ENCODE data around the gene FBXW11. TPM values are rescaled to one million over a fixed set of nuclear protein-coding genes. Genes with fewer than 3 reads are reported as not detected.

Gene FBXW11
- total and polyA plus RNA-seq, 2 donors (not counting 1 experiment from before 2014, with no cell fraction given), result 19.7 to 62.4 TPM

DNA sequence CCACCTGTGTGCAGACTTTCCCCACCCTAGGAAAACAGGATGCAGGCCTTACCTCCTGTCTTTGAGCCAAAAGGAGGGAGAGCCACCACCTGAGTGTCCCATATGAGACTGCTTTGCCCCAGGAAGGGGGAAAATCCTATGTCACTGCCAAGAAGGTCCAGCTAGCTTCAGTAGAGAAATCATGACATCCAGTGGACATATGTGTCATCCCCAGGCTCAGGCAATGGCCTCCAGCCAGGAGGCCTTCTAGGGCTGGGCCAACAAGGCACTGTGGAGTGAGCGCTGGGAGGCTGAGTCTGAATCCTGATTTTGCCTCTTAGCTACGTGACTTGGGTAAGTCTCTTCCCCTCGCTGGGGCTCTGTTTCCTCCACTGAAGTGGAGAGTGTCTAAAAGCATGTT lies 160.6 kb downstream of the FBXW11 start:
- Histone ChIP-seq H3K79me2 (ENCODE audit: control insufficient read depth, insufficient read depth, low read length) (no peaks in the 10 kb centered on the region), H3K27me3 (replicated peaks in 1 of 4; ENCODE audit: control extremely low read depth in 1 of 4, control insufficient read depth in 3 of 4, insufficient read depth in 4 of 4, low read length in 3 of 4) (no peaks in the 10 kb centered on the region), H3K4me3 (ENCODE audit: control extremely low read depth in 1 of 5, extremely low read depth in 1 of 5, insufficient read depth in 1 of 5, low read depth in 2 of 5, low read length in 4 of 5) (no peak overlapping the region), H3K4me1 (ENCODE audit: control insufficient read depth in 2 of 2, insufficient read depth in 2 of 2, low read length in 2 of 2) (no peaks in the 10 kb centered on the region), H3K9me3 (ENCODE audit: control extremely low read depth in 1 of 3, control insufficient read depth in 2 of 3, insufficient read depth in 1 of 3, low read length in 2 of 3) (no peaks in the 10 kb centered on the region), H3K4me2 (replicated peaks; ENCODE audit: low read depth, low read length, poor library complexity, severe bottlenecking) (no peak overlapping the region), H3K36me3 (replicated peaks in 1 of 2; ENCODE audit: control extremely low read depth in 1 of 2, control insufficient read depth in 1 of 2, extremely low read depth in 1 of 2, insufficient read depth in 2 of 2, low read length in 1 of 2) (no peaks in the 10 kb centered on the region), H3K27ac (ENCODE audit: low read length in 2 of 2) (no peak overlapping the region), H4K20me1 (ENCODE audit: control insufficient read depth, insufficient read depth, low read length, poor library complexity, severe bottlenecking) (no peaks in the 10 kb centered on the region), H3K9ac (ENCODE audit: low read length) (no peak overlapping the region), H2AFZ (ENCODE audit: insufficient read depth, low read depth, low read length, poor library complexity, severe bottlenecking) (no peak overlapping the region)
- no peaks in the 10 kb centered on the region for H3K4me1 Mint-ChIP-seq
- no peaks in the 10 kb centered on the region for H3K27me3 Mint-ChIP-seq
- DNase-seq (no peak), ATAC-seq (ENCODE audit: low read depth) (no peak)
- intact Hi-C loops (cut with micrococcal nuclease), result no loop called here
- no peak overlapping the region for H3K4me3 Mint-ChIP-seq
- WGBS (ENCODE audit: insufficient coverage), result 89% methylated on average over 3 of the region's 3 CpGs
- H3K9me3 Mint-ChIP-seq (ENCODE audit: insufficient read depth), result no peaks in the 10 kb centered on the region
- no peak overlapping the region for H3K27ac Mint-ChIP-seq
- TF ChIP-seq EZH2 (IDR thresholded peaks at IDR 0.05; ENCODE audit: borderline replicate concordance, insufficient read depth, low read depth, low read length, poor library complexity, severe bottlenecking), result no peak
- TF ChIP-seq CTCF (IDR thresholded peaks at IDR 0.05), result no peak
- CTCF ChIA-PET, result no interaction called here
- POLR2A ChIA-PET, result no interaction called here

DNA sequence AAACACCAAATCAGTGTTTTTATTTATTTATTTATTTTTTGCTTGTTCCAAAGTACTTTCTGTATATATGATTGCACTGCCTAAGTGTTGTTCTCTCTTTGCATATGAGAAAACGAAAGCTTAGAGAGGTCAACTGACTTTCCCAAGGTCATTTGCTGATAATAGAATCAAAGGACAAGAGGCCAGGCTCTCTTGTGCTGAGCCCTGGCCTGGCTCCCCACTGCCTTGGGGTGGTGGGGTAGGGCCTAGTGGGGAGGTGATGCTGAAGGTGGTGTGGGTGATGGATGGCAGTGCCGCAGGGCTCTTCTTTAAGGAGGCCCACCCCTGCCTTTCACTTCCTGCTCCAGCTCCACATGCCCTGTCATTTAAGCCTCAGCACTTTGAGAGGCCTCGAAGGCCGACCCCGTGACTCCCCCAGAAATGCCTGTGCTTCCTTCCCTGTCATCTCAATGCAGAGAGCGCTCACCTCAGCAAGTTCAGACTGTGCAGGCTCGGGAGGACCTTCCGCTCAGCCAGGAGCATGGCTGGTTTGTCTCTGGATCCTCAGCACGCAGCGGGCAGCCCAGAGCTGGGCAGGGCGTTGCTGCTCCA lies 161.3 kb downstream of the FBXW11 start:
- Mint-ChIP-seq H3K4me1 (no peaks in the 10 kb centered on the region), H3K27ac (no peak overlapping the region), H3K27me3 (no peaks in the 10 kb centered on the region), H3K4me3 (no peak overlapping the region), H3K9me3 (ENCODE audit: insufficient read depth) (no peaks in the 10 kb centered on the region)
- intact Hi-C loops (cut with micrococcal nuclease), result no loop called here
- Histone ChIP-seq H3K4me2 (replicated peaks; ENCODE audit: low read depth, low read length, poor library complexity, severe bottlenecking) (no peak overlapping the region), H3K9ac (ENCODE audit: low read length) (no peak overlapping the region), H3K27me3 (replicated peaks in 1 of 4; ENCODE audit: control extremely low read depth in 1 of 4, control insufficient read depth in 3 of 4, insufficient read depth in 4 of 4, low read length in 3 of 4) (no peaks in the 10 kb centered on the region), H3K4me1 (ENCODE audit: control insufficient read depth in 2 of 2, insufficient read depth in 2 of 2, low read length in 2 of 2) (no peaks in the 10 kb centered on the region), H4K20me1 (ENCODE audit: control insufficient read depth, insufficient read depth, low read length, poor library complexity, severe bottlenecking) (no peaks in the 10 kb centered on the region), H2AFZ (ENCODE audit: insufficient read depth, low read depth, low read length, poor library complexity, severe bottlenecking) (no peak overlapping the region), H3K36me3 (replicated peaks in 1 of 2; ENCODE audit: control extremely low read depth in 1 of 2, control insufficient read depth in 1 of 2, extremely low read depth in 1 of 2, insufficient read depth in 2 of 2, low read length in 1 of 2) (no peaks in the 10 kb centered on the region), H3K4me3 (ENCODE audit: control extremely low read depth in 1 of 5, extremely low read depth in 1 of 5, insufficient read depth in 1 of 5, low read depth in 2 of 5, low read length in 4 of 5) (no peak overlapping the region), H3K79me2 (ENCODE audit: control insufficient read depth, insufficient read depth, low read length) (no peaks in the 10 kb centered on the region), H3K9me3 (ENCODE audit: control extremely low read depth in 1 of 3, control insufficient read depth in 2 of 3, insufficient read depth in 1 of 3, low read length in 2 of 3) (peaks cover 0 to under 1% (median 0%) of the 10 kb centered on the region in 3 donors), H3K27ac (ENCODE audit: low read length in 2 of 2) (no peak overlapping the region)
- ATAC-seq (ENCODE audit: low read depth) (no peak), DNase-seq (no peak)
- POLR2A ChIA-PET, result no interaction called here
- WGBS (ENCODE audit: insufficient coverage), result 71% methylated on average over 10 of the region's 11 CpGs
- no peak for TF ChIP-seq EZH2 (IDR thresholded peaks at IDR 0.05; ENCODE audit: borderline replicate concordance, insufficient read depth, low read depth, low read length, poor library complexity, severe bottlenecking)
- TF ChIP-seq CTCF (IDR thresholded peaks at IDR 0.05), result no peak
- CTCF ChIA-PET, result no interaction called here
